Measurements from ENCODE around the gene KLHL6. TPM values are rescaled to one million over a fixed set of nuclear protein-coding genes. Genes with fewer than 3 reads are reported as not detected.

The KLHL6 gene
- total RNA-seq, 2 experiments from 2014 or later, result 23.9 to 24.2 TPM

DNA sequence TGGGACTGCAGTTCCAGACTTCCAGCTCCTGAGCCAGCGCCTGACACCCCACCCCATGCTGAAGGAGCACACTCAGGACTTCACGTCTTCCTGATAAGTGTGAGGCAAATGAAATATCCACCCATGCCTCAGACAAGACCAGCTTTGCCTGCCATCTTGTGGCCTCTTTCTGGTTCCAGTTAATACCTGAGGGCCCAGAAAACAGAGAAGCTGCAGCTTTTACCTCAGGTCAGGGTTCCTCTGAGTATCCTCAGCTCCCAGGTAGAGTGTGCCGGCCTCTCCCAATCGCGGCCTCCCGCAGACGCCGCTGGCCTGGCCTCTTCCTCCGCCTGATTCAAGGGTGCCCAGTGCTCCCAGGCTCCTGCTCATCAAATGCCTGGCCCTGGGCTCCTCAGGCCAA is 5.1 kb upstream of the KLHL6 start:
- H3K36me3 Mint-ChIP-seq (ENCODE audit: low read depth), result peaks cover 5% of the 10 kb centered on the region
- TF ChIP-seq, protein P1, sequence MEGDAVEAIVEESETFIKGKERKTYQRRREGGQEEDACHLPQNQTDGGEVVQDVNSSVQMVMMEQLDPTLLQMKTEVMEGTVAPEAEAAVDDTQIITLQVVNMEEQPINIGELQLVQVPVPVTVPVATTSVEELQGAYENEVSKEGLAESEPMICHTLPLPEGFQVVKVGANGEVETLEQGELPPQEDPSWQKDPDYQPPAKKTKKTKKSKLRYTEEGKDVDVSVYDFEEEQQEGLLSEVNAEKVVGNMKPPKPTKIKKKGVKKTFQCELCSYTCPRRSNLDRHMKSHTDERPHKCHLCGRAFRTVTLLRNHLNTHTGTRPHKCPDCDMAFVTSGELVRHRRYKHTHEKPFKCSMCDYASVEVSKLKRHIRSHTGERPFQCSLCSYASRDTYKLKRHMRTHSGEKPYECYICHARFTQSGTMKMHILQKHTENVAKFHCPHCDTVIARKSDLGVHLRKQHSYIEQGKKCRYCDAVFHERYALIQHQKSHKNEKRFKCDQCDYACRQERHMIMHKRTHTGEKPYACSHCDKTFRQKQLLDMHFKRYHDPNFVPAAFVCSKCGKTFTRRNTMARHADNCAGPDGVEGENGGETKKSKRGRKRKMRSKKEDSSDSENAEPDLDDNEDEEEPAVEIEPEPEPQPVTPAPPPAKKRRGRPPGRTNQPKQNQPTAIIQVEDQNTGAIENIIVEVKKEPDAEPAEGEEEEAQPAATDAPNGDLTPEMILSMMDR (IDR thresholded peaks at IDR 0.05), result peak; percentile 29
- no peak overlapping the region for H3K4me3 Mint-ChIP-seq
- no peaks in the 10 kb centered on the region for H3K27me3 Mint-ChIP-seq
- H3K9me3 Mint-ChIP-seq, result no peaks in the 10 kb centered on the region
- CTCF ChIA-PET, result no interaction called here
- DNase-seq (peak in 8 of 14 experiments; percentile 12 to 54 (median 31)), ATAC-seq (ENCODE audit: poor library complexity) (no peak)
- H3K27me3 ChIP-seq (ENCODE audit: control insufficient read depth in 1 of 2, insufficient read depth in 2 of 2, low read length in 2 of 2), result no peaks in the 10 kb centered on the region
- H3K4me1 ChIP-seq (ENCODE audit: insufficient read depth, low read length), result peaks cover 11% of the 10 kb centered on the region
- peaks cover 15% of the 10 kb centered on the region for H3K4me1 Mint-ChIP-seq (ENCODE audit: low read depth)
- H3K36me3 ChIP-seq (ENCODE audit: insufficient read depth, low read length), result no peaks in the 10 kb centered on the region
- no peak overlapping the region for H3K4me3 ChIP-seq (ENCODE audit: low read length)
- H3K27ac ChIP-seq (ENCODE audit: low read depth in 1 of 2, low read length in 2 of 2), result no peak overlapping the region
- intact Hi-C loops (cut with DNase I, micrococcal nuclease), result loop anchor here (1.0 kb wide), 1 partner anchor 91 kb away; no protein-coding TSS in a partner anchor
- no peaks in the 10 kb centered on the region for H3K9me3 ChIP-seq (ENCODE audit: control insufficient read depth in 1 of 2, insufficient read depth in 1 of 2, low read length in 2 of 2)
- H3K27ac Mint-ChIP-seq, result no peak overlapping the region
- POLR2A ChIA-PET, result interaction anchor here (0.9 to 1.6 kb wide), 2 partner anchors 26 to 91 kb away, joined by 3 to 4 read pairs; no protein-coding TSS in a partner anchor

DNA sequence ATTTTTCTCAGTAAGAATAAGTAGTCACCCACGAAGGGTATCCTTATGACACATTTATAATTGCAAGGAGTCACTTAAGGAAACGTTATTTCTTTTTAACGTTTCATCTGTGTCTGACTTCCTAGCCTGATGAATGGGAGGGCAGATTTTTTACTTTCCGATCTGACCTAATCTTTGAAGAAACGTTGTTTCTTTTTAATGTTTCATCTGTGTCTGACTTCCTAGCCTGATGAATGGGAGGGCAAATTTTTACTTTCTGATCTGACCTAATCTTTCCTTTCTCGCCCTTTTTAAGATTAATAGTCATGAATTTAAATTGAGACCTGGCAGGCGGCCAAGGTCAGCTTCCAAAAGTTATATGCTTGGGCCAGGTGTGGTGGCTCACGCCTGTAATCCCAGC is 3.0 kb upstream of the KLHL6 start:
- H3K27ac Mint-ChIP-seq, result no peak overlapping the region
- intact Hi-C loops (cut with DNase I, micrococcal nuclease), result no loop called here

DNA sequence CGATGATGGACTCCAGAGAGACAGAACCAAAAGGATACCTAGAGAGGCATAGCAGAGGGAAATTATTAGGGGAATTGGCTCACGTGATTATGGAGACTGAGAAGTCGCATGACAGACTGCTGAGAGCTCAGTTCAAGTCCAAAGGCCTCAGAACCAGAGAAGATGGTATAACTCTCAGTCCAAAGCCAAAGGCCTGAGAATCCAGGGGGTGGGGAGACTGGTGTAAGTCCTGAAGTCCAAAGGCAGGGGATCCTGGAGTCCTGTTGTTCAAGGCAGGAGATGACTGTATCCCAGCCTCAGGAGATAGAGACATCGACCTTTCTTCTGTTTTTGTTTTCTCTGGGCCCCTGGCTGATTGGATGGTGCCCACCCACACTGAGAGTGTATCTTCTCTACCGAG is 1.2 kb upstream of the KLHL6 start:
- H3K4me3 ChIP-seq (ENCODE audit: low read length), result no peak overlapping the region
- DNase-seq, result no peak
- no peaks in the 10 kb centered on the region for H3K9me3 Mint-ChIP-seq
- H3K4me1 Mint-ChIP-seq (ENCODE audit: low read depth), result peaks cover 47% of the 10 kb centered on the region
- H3K36me3 Mint-ChIP-seq (ENCODE audit: low read depth), result peaks cover 33% of the 10 kb centered on the region
- intact Hi-C loops (cut with DNase I, micrococcal nuclease), result no loop called here
- no peaks in the 10 kb centered on the region for H3K9me3 ChIP-seq (ENCODE audit: control insufficient read depth in 1 of 2, insufficient read depth in 1 of 2, low read length in 2 of 2)
- CTCF ChIA-PET, result interaction anchor here (1.4 kb wide), 1 partner anchor 41 kb away, joined by 4 read pairs; no protein-coding TSS in a partner anchor
- no peaks in the 10 kb centered on the region for H3K27me3 Mint-ChIP-seq
- no peaks in the 10 kb centered on the region for H3K36me3 ChIP-seq (ENCODE audit: insufficient read depth, low read length)
- TF ChIP-seq, protein P1 (IDR thresholded peaks at IDR 0.05), result no peak
- peak overlapping the region in 1 of 2 donors; percentile 87 for H3K27ac ChIP-seq (ENCODE audit: low read depth in 1 of 2, low read length in 2 of 2)
- peak overlapping the region; percentile 99 for H3K4me3 Mint-ChIP-seq
- H3K4me1 ChIP-seq (ENCODE audit: insufficient read depth, low read length), result peaks cover 29% of the 10 kb centered on the region
- H3K27ac Mint-ChIP-seq, result peak overlapping the region; percentile 99
- ATAC-seq (ENCODE audit: poor library complexity), result no peak
- no peaks in the 10 kb centered on the region for H3K27me3 ChIP-seq (ENCODE audit: control insufficient read depth in 1 of 2, insufficient read depth in 2 of 2, low read length in 2 of 2)
- POLR2A ChIA-PET, result no interaction called here

More for the DNA sequence above, 3.0 kb upstream of the KLHL6 start:
- H3K36me3 Mint-ChIP-seq (ENCODE audit: low read depth), result peaks cover 23% of the 10 kb centered on the region
- H3K27ac ChIP-seq (ENCODE audit: low read depth in 1 of 2, low read length in 2 of 2), result no peak overlapping the region
- H3K4me3 ChIP-seq (ENCODE audit: low read length), result no peak overlapping the region
- CTCF ChIA-PET, result no interaction called here
- H3K9me3 Mint-ChIP-seq, result no peaks in the 10 kb centered on the region
- DNase-seq (no peak), ATAC-seq (ENCODE audit: poor library complexity) (no peak)
- H3K9me3 ChIP-seq (ENCODE audit: control insufficient read depth in 1 of 2, insufficient read depth in 1 of 2, low read length in 2 of 2), result no peaks in the 10 kb centered on the region
- H3K27me3 ChIP-seq (ENCODE audit: control insufficient read depth in 1 of 2, insufficient read depth in 2 of 2, low read length in 2 of 2), result no peaks in the 10 kb centered on the region
- peaks cover 11% of the 10 kb centered on the region for H3K4me1 ChIP-seq (ENCODE audit: insufficient read depth, low read length)
- H3K36me3 ChIP-seq (ENCODE audit: insufficient read depth, low read length), result no peaks in the 10 kb centered on the region
- H3K4me1 Mint-ChIP-seq (ENCODE audit: low read depth), result peaks cover 32% of the 10 kb centered on the region
- TF ChIP-seq, protein P1 (IDR thresholded peaks at IDR 0.05), result no peak
- no peaks in the 10 kb centered on the region for H3K27me3 Mint-ChIP-seq
- POLR2A ChIA-PET, result no interaction called here
- peak overlapping the region; percentile 26 for H3K4me3 Mint-ChIP-seq

Data from CD4-positive, alpha-beta T cell (primary cell).